Hepatic stellate cell (primary cell): ENCODE results near the gene TCF7L2.

ENCODE experiments used
- DNase-seq: peaks from one replicate; pipeline ENCODE4 v3.0.0; 2011; ENCODE audit warnings: low spot score

Gene TCF7L2

DNA sequence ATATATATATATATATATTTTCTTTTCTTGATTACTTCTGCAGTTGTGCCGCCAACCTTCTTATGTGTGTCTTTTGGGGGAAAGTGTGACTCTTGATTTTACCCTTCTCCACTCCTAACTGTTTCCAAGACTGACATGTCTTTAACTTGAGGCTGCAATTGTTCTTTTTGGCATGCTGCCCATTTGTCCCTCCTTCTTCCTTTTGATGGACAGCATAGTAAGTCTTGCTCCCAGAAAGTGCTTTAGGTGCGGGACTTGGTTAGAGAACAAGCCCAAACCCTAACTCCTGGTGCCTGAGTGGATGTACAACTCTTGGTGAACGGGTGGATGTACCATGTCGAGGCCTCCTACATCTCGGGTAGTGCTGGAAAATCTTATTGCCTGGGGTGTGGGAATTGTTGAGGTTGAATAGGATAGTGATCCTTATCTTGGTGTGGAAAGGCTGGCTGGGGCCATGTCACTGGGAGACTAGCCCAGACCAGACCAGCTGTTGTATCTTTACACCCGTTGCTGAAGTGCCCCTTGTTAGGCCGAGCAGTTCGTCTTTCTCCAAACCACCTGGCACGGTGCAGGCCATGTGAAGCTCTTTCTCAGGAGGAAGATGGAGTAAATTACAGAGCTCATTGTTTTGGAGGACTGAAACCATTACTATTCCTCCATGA, 16.3 kb downstream of the TCF7L2 start:
- DNase-seq: no peak

DNA sequence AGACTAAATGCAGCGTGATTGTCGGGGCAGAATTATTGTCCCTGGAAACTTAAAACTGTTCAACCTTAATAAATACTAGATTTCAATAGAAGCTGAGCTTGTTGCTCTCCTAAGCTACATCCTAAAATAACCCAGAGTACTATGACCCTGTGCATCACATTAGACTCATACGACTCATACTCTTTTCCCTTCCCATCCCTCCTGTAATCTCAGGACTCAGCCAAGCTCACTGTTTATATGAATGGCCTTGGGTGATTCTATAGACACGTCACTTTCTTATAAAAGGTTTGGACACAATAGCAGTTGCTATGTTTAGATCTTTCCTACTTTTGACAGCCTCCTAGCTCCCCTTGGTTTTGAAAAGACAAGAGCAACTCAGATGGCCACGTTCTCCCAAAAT, 17.2 kb downstream of the TCF7L2 start:
- DNase-seq: no peak

GRCh38 chr10:112969131-112969530, 19.1 kb downstream of the TCF7L2 start:
- no peak for DNase-seq

DNA sequence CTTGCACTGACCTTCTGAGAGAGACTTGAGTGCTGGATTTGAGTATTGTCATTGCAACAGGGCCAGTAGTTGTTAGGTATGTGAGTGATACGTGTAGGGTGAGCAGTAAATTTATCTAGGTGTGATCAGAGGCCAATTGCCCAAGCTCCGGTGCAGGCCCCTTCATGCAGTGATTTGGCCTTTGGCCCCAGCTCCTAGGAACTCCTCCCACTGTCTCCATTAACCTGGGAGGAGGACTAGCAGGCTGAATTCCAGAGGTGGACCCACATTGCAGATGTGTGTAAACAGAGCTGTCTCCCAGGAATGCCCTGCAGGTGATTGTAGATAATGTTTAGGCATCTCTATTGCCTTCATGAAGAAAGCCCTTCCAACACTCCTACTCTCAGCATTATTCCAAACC, 19.5 kb downstream of the TCF7L2 start:
- DNase-seq: no peak

DNA sequence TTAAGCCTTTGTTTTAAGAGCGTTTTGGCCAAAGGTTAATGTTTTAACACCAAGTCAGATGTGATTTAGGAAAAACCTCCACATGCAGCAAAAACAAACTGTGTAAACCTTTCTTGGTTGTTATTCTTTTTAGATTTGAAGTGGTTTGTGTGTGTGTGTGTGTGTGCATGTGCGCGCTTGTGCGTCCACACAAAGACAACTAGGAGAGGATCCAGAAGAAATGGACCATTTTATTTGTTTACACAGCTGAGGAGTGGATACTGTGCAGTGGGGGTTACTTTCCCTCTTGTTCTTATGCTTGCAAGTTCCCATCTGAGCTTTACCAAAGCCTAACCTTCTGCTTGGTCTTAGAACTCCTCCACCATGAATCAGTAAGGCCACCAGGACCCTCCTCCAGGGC, 20.0 kb downstream of the TCF7L2 start:
- no peak for DNase-seq

DNA sequence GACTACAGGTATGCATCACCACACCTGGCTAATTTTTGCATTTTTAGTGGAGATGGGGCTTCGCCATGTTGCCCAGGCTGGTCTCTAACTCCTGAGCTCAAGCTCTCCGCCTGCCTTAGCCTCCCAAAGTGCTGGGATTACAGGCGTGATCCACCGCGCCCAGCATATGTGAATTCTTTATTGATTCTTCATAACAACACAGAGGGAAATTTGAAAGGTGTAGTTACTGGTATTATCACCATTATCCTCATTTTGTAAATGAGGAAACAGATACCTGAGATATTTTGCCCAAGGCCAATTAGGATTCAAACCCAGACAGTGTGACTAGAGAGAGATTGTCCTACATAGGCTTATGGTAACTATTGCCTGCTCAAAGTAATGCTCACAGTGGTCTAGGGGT, 22.6 kb downstream of the TCF7L2 start:
- no peak for DNase-seq

DNA sequence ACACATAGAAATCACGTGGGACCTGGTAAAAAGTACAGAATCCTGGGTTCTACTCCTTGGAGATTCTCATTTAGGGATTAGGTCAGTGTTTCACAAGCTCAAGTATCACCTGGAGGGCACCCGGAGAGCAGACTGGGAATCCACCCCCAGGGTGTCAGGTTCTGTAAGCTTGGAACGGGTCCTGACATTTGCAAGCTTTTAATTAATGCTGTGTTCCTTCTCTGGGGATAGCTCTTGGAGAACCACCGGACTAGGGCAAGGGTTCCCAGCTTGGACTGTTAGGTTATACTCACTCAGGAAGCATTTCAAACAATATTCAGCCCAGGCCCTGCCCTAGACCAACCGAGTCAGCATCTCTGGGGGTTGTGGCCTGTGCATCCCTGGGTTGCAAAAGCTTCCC, 23.0 kb downstream of the TCF7L2 start:
- no peak for DNase-seq

GRCh38 chr10:112973805-112974204, 23.8 kb downstream of the TCF7L2 start:
- DNase-seq: no peak

GRCh38 chr10:112977426-112977898, 27.4 kb downstream of the TCF7L2 start:
- DNase-seq: no peak

GRCh38 chr10:112979927-112980326, 29.9 kb downstream of the TCF7L2 start:
- no peak for DNase-seq

DNA sequence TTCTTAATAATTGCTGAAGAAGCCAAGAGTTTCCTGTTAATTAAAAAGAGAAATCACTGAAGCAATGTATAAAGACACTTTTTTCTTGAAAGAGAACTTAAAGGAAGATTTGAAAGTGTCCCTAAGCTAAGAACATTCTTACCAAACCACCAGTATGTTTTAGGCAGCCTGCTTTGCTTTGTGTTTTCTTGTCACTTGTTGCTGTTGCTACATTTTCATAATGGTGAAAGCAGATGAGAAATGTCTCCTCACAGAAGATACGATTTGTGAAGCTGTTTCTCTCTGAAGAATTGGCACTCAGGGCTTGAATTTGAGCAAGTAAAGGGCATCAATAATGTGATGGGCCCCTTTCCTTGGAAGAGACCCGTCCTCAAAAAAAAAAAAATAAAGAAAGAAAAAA, 30.9 kb downstream of the TCF7L2 start:
- DNase-seq: no peak

DNA sequence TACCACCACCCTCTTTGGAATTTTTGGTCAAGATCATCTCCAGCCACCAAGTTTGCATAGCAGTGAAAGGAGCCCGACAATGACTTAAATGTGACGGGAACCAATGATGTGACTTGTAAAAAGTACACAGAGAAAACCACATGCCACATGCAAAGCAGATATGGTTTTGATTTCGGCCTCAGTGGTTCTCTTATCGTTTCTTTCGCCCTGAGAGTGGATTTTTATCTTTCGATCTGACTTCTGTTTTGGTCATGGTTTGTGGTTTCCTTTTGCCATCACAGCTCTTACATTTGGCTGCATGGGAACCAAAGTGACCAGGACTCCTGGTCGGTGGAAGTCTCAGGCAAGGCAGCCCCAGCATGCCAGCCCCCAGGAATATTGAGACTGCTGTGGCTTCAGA, 31.5 kb downstream of the TCF7L2 start:
- no peak for DNase-seq

DNA sequence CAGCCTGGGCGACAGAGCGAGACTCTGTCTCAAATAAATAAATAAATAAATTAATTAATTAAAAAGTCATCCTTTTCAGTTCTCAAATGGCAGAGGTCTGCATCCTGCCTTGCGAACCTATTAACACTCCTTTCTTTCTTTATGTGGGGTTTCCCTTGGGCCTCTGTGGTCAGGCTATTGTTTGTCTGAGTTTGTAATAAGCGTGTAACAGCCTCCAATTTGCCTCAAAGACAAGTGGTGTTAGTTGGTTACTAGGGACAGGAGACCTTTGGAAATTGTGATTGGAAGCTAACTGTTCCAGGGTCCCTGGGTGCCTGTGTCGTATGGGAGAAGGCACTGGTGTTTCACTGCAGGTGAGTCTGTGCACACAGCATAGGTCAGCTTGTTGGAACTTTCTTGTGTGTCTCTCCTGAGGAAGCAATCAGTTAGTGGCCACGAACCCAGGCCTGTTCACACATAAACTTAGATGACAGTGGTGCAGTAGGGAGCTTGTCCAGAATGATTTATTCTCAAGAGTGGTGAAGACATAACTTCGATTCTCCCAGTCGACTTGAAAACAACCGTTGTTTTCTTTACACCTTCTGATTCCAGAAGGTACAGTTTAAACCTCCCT, 33.5 kb downstream of the TCF7L2 start:
- no peak for DNase-seq

DNA sequence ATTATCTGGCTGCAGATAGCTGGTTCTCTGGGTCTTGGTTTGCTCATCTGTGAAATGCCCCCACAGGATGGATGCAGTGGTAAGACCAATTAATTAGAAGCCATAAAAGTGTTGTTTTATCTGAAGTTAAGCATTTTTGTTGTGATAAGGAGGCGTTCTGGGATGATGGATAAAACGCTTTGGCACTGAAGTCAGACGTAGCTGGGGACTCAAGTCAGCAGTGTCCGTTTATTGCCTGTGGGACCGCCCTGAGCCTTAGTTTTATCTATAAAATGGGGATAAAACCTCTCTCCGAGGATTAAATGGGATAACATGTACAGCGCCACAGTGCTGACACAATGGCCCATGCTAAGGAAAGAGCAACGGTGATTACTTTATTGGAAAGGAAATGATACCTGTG, 34.7 kb downstream of the TCF7L2 start:
- DNase-seq: no peak

DNA sequence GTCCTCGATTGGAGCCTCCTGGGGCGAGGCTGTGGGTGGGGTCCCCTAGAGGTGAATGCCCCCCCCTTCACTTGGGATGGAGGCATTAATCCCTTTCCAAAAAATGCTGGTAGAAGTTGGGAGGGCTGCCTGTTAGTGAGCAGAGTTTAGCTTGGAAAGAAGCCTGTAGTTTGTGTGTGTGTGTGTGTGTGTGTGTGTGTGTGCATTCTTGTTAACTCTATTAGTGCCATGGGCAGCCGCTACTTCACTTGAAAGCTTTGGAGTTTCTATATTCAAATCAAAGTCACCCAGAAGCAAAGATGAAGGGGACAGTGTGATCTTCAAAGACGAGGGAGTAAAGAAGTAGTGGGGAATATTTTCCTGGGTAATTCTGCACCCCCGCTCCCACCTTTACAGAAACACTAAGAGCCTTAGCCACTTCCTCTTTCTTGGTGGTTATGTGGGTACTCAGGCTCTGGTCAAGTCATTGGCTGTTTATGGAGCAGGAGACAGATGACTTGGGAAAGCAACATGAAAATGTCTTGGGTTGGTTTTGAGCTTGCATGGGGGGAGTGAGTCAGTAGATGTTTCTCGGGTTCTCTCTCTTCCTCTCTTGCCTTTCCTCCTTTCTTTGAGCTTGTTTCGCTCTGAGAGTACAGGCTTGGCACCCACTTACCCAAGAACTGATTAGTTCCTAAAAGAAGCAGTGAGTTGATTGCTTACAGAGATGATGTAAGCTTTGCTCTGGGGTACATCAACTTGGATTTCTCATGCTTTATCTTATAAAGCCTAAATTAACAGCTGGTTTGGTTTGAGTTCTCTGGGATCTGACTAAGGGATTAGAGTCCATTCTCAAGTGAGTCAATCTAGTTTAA, 35.9 kb downstream of the TCF7L2 start:
- DNase-seq: no peak

DNA sequence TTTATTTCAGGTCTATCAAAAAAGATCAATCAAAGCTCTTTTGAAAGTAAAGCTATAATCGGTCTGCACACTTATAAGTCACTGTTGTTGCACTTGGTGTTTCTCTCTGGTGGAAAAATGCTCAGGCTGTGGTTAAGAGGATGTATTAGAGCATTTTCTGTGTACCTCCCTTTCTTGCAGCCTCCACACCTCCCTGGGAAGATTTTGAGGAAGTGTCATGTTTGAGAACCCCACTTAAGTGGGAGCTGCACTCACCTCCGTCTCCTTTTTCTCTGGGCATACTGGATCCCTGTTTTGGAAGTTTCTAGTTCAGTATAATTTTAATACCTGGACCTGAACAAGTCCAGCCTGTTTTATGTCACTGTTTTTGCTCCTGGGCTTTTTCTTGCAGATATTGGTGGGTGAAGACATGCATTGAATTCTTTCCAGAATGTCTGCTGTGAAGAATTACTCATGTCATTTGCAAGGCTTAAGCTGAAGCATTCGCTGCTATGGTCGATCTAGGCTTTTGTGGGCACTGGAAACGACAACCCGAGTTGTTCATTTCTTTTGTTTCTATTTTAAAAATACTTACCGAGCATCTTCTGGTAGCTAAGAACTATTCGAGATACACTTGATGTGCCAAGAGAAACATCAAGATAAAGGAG, 36.6 kb downstream of the TCF7L2 start:
- DNase-seq: no peak

- no peak for DNase-seq
These were observed 38.9 kb downstream of the TCF7L2 start for GRCh38 chr10:112988839-112989406.

DNA sequence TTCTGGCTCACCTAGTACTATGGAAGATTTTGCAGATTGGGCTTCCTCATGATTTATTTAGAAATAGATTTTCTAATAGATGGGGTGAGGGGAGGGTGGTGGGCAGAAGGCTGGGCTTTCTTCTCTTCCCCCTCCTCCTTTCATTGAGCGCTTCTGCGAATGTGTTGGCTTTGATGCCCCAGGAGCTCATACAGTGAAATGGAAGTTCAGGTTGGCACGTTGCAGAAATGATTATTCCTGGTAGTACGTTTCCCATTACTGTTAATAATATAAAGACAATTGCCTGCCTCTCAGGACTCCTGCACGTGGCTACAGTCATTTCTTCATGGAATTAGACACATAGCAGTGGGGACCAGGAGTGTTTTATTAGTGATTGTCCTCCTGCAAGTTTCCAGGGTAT, 39.8 kb downstream of the TCF7L2 start:
- DNase-seq: no peak

- DNase-seq: no peak
These were observed 40.2 kb downstream of the TCF7L2 start for GRCh38 chr10:112990271-112990670.

DNA sequence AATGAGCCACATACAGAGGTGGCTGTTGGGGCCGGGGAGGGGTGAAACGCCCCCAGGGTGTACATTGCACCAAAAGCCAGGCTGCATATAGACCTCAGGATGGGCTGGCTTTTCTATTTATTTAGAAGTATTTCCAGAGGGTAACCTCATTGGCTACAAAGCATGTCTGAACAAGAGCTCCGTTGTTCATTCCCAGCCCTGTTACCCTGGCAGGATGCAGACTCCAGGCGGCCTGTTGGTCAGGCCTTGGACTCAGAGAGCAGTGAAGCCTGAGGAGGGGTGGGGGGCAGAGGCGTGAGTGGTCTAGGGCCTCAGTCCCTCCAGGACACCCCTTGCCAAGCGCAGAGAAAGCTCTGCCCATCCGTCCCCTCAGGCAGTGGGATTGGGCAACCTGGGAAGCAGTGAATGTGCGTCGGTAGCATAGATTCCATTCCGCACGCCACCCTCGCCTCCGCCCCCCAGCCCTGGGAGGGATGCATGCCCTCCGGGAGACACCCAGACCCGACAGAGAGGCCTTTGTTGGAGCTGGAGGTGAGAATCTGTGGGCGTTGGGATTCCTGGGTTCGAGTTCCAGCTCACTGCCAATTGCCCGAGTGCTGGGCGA, 41.9 kb downstream of the TCF7L2 start:
- no peak for DNase-seq

DNA sequence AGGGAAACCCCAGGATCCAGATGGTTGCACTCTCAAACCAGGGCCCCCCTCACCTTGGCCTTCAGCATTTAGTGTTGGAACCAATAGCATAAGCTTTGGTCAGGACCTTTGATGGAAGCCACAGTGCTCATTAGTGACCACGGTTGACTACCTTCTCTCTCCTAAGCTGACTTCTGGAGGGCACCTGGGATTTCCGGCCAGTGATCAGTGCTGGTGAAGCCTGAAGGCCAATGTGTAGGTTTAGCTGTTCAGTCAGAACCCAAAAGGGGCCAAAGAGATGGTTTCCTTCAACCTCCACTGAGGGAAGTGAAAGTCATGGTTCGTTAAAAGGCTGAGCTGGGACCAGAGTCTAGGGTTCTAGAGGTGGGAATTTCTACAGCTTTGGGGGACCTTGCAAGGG, 46.4 kb downstream of the TCF7L2 start:
- no peak for DNase-seq

DNA sequence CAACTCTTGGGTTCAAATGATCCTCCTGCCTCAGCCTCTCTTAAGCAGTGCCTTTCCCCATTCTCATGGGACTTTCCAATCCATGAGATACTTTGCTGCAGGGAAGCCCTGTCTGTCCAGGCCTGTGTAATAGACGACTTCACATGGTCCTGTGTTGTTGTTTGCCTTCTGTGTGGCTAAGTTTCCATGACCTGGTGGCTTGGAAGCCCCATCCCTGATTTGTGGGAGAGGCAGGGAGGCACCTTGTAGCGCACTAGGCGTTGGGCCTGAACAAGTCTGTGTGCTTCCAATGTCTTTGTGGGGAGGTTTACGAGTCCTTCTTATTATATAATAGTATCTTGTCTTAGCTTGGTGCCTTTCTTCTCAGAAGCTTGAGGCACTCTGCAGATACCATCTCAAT, 49.1 kb downstream of the TCF7L2 start:
- DNase-seq: no peak
